ENCODE results near the gene TBC1D12. TPM values are rescaled to one million over a fixed set of nuclear protein-coding genes. Genes with fewer than 3 reads are reported as not detected.
A peak's percentile ranks its signal among the peaks of the same experiment; 100 is the strongest.
"Not testable (repeated sequence)": the region's sequence is repeated elsewhere in the genome, so short reads cannot be mapped to it uniquely, and the experiment has no call there.

The TBC1D12 gene
- total and polyA plus RNA-seq, 7 donors, result 1.5 to 5.4 (median 5.0) TPM

DNA sequence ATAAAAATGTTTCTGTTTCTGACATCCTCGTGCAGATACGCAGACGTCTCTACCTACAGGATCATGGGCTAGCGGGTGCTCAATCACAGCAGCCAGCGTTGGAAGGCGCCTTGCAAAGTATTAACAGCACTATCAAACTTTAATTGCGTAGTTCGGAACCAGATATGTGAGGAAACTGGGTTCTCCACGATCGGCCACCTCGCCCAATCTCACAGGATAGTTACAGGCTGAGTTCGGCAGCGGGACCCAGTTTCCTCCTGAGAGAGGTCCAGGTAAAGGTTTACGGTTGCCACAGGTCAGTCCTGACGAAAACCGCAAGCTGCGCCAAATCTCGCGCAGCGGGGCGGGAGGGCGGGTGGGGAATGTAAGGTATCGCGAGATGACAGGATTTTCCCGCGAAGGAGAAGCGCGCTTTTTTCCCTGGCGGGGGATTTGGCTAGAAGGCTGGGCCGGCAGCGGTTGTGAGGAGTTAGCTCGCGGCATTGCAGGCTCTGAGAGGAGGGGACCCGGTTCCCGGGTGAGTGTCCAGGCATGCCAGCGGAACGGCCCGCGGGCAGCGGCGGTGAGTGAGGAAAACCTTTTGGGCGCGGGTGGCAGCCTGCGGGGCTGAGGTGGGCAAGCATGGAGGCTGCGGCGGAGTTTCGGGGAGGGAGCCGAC is 143.2 kb downstream of the TBC1D12 start, which contains the start of gene HELLS:
Gene HELLS, plus strand, starts transcription at position 398 of the 658 bp plus-strand sequence. Its CDS starts 134 bp downstream, at position 532.
- ATAC-seq (peak; percentile 72 to 93 (median 82)), DNase-seq (peak; percentile 70 to 76)
- Histone ChIP-seq H3K9me3 (no peaks in the 10 kb centered on the region), H3K27ac (peak within 1 kb of the TSS; percentile 59), H3K4me1 (peaks cover 6% of the 10 kb centered on the region), H3K27me3 (ENCODE audit: insufficient read depth in 3 of 3, low read length in 2 of 3) (peaks cover 0 to 2% (median 0%) of the 10 kb centered on the region in 3 donors), H3K36me3 (ENCODE audit: insufficient read depth in 1 of 2, low read depth in 1 of 2) (no peaks in the 10 kb centered on the region), H3K4me3 (peak within 1 kb of the TSS; percentile 83)
- intact Hi-C loops (cut with DNase I), result no loop called here
- TF ChIP-seq, protein P1, sequence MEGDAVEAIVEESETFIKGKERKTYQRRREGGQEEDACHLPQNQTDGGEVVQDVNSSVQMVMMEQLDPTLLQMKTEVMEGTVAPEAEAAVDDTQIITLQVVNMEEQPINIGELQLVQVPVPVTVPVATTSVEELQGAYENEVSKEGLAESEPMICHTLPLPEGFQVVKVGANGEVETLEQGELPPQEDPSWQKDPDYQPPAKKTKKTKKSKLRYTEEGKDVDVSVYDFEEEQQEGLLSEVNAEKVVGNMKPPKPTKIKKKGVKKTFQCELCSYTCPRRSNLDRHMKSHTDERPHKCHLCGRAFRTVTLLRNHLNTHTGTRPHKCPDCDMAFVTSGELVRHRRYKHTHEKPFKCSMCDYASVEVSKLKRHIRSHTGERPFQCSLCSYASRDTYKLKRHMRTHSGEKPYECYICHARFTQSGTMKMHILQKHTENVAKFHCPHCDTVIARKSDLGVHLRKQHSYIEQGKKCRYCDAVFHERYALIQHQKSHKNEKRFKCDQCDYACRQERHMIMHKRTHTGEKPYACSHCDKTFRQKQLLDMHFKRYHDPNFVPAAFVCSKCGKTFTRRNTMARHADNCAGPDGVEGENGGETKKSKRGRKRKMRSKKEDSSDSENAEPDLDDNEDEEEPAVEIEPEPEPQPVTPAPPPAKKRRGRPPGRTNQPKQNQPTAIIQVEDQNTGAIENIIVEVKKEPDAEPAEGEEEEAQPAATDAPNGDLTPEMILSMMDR (IDR thresholded peaks at IDR 0.05), result no peak
- WGBS, 3 donors, result 0 to 1% (median 0%) methylated on average over 48 of the region's 48 CpGs

DNA sequence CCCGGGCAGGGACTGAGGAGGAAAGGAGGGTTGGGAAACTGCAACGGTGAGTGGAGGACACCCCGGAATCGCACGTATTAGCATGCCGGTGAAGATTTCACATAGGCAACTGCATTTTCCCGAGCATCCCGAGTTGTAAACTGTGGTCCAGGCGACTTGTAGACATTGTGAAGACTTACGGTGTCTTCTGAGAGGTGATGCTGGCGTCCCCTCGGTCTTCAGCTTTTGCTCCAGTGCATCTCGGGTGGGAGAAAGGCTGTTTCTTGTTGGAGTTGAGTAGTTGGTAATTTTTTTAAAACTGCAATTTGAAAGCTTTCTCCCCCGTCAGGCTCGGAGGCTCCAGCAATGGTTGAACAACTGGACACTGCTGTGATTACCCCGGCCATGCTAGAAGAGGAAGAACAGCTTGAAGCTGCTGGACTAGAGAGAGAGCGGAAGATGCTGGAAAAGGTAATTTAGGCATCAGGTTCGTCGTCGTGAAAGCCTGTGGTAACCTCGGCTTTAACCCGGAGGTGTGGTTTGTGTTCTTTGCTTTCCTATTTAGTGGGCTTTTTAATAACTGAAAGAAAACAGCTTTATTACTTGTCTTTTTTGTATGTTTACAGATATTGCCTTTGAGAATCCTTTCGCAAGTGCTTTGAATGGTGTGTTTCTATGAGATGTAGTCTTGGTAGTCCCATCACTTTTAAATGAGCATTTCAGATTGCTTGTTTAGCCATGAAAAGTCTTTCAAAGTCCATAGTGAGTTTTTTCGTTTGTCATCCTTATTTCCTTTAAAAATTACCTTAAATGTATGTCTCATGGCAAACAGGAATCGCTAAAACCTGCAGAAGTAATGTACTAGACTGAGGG is 143.9 kb downstream of the TBC1D12 start:
- TF ChIP-seq, protein P1 (IDR thresholded peaks at IDR 0.05), result no peak
- ATAC-seq, result peak in 1 of 4 donors; percentile 4
- no peak for DNase-seq
- Histone ChIP-seq H3K4me1 (peaks cover 6% of the 10 kb centered on the region), H3K9me3 (no peaks in the 10 kb centered on the region), H3K4me3 (peak overlapping the region; percentile 83), H3K27me3 (ENCODE audit: insufficient read depth in 3 of 3, low read length in 2 of 3) (peaks cover 0 to 2% (median 0%) of the 10 kb centered on the region in 3 donors), H3K36me3 (ENCODE audit: insufficient read depth in 1 of 2, low read depth in 1 of 2) (no peaks in the 10 kb centered on the region), H3K27ac (no peak overlapping the region)
- 2 to 3% (median 3%) methylated on average over 25 of the region's 25 CpGs for WGBS, 3 donors
- intact Hi-C loops (cut with DNase I), result no loop called here

- peaks cover 0 to 2% (median 0%) of the 10 kb centered on the region in 3 donors for H3K27me3 ChIP-seq (ENCODE audit: insufficient read depth in 3 of 3, low read length in 2 of 3)
- TF ChIP-seq, protein P1 (IDR thresholded peaks at IDR 0.05), result no peak
- H3K9me3 ChIP-seq, result no peaks in the 10 kb centered on the region
- H3K4me3 ChIP-seq, result no peak overlapping the region
- H3K36me3 ChIP-seq (ENCODE audit: insufficient read depth in 1 of 2, low read depth in 1 of 2), result no peaks in the 10 kb centered on the region
- intact Hi-C loops (cut with DNase I), result no loop called here
- no peak for ATAC-seq
- H3K4me1 ChIP-seq, result peaks cover 6% of the 10 kb centered on the region
- no peak for DNase-seq
- 57 to 73% (median 57%) methylated on average over 1 of the region's 1 CpG for WGBS, 3 donors
- no peak overlapping the region for H3K27ac ChIP-seq
Observed at GRCh38 chr10:94546901-94547185, 144.5 kb downstream of the TBC1D12 start.

DNA sequence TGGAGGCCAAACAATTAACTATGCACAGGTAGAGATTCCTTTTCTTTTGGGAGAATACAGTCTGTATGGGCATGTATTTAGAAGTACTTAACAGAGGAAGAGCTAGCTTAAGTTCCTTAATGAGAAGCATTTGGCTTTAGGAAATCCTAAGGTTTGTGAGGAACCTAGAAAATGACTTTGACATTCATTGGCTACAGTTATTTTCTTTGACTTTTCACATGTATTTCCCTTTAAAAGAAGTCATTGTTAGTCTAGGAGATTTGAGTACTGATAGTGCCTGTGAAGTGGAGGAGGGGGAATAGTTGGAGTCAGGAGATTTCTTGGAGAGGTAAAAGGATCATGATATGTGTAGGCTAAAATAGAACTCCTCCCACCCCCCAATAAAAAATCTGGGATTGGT is 146.9 kb downstream of the TBC1D12 start:
- H3K9me3 ChIP-seq, result no peaks in the 10 kb centered on the region
- TF ChIP-seq, protein P1 (IDR thresholded peaks at IDR 0.05), result no peak
- intact Hi-C loops (cut with DNase I), result no loop called here
- no peak overlapping the region for H3K27ac ChIP-seq
- H3K4me1 ChIP-seq, result peaks cover 6% of the 10 kb centered on the region
- no peak for ATAC-seq
- H3K27me3 ChIP-seq (ENCODE audit: insufficient read depth in 3 of 3, low read length in 2 of 3), result peaks cover 0 to 1% (median 0%) of the 10 kb centered on the region in 3 donors
- DNase-seq, result no peak
- no peaks in the 10 kb centered on the region for H3K36me3 ChIP-seq (ENCODE audit: insufficient read depth in 1 of 2, low read depth in 1 of 2)
- H3K4me3 ChIP-seq, result no peak overlapping the region

DNA sequence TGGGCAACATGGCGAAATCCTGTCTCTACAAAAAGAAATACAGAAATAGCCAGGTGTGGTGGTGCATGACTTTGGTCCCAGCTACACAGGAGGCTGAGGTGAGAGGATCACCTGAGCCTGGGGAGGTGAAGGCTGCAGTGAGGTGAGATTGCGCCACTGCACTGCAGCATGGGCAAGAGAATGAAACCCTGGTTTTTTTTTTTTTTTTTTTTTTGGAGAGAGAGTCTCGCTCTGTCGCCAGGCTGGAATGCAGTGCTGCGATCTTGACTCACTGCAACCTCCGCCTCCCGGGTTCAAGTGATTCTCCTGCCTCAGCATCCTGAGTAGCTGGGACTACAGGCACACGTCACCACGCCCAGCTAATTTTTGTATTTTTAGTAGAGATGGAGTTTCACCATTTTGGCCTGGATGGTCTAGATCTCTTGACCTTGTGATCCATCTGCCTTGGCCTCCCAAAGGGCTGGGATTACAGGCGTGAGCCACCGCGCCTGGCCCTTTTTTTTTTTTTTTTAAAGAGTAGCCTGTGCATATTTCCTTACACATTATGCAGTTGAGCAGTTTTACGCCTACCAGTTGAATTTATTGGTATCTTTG is 165.5 kb downstream of the TBC1D12 start:
- H3K4me1 ChIP-seq; H3K27ac ChIP-seq; DNase-seq; intact Hi-C loops (cut with DNase I); H3K27me3 ChIP-seq (ENCODE audit: insufficient read depth in 3 of 3, low read length in 2 of 3); H3K4me3 ChIP-seq; H3K36me3 ChIP-seq (ENCODE audit: insufficient read depth in 1 of 2, low read depth in 1 of 2); ATAC-seq; H3K9me3 ChIP-seq: not testable (repeated sequence)
- WGBS, 3 donors, result 92 to 94% (median 94%) methylated on average over 11 to 13 of the region's 13 CpGs

All from psoas muscle (tissue), 8 donors.